GM23338 (cell line): Measurements from ENCODE around the gene UBAC2.

Source experiments
- CREB1 ChIP-seq: fragments of 250-450 bp; sonication (Bioruptor Pico); IDR thresholded peaks from 2 replicates; pipeline ENCODE4 v1.5.0; 2020; ENCODE audit warnings: low read depth, mild to moderate bottlenecking, moderate library complexity
- CTCF ChIP-seq, 2 experiments: fragments of 200-600 bp in 1 of 2; sonication (generic) in 1 of 2; conservative IDR thresholded peaks; 2 replicates each; pipeline versions ENCODE4 v1.5.1 to v1.6.1; 2016 to 2017; ENCODE audit warnings: antibody characterized with exemption in 2 of 2, low read depth in 2 of 2, mild to moderate bottlenecking in 2 of 2, moderate library complexity in 1 of 2
- ETS1 ChIP-seq: IDR thresholded peaks from 2 replicates; pipeline ENCODE4 v1.6.1; 2016; ENCODE audit warnings: antibody characterized with exemption
- EZH2 ChIP-seq: fragments of 200-600 bp; sonication (generic); IDR thresholded peaks from one replicate; pipeline ENCODE4 v1.8.0; 2017; ENCODE audit warnings: antibody characterized with exemption, mild to moderate bottlenecking, low read depth; ENCODE audit not compliant: unreplicated experiment
- EZH2phosphoT487 ChIP-seq: fragments of 200-600 bp; sonication (generic); IDR thresholded peaks from one replicate; pipeline ENCODE4 v1.8.1; 2018; ENCODE audit warnings: antibody characterized with exemption; ENCODE audit not compliant: unreplicated experiment
- POLR2AphosphoS5 ChIP-seq: IDR thresholded peaks from 2 replicates; pipeline ENCODE4 v1.6.1; 2016; ENCODE audit warnings: antibody characterized with exemption, low read depth
- REST ChIP-seq: IDR thresholded peaks from one replicate; pipeline ENCODE4 v1.6.1; 2018; ENCODE audit warnings: antibody characterized with exemption; ENCODE audit not compliant: unreplicated experiment
- STAT1 ChIP-seq: IDR thresholded peaks from one replicate; pipeline ENCODE4 v1.6.1; 2016; ENCODE audit warnings: antibody characterized with exemption; ENCODE audit not compliant: unreplicated experiment

- TF ChIP-seq CTCF (conservative IDR thresholded peaks at IDR 0.05; ENCODE audit: low read depth in 2 of 2) = no peak
- TF ChIP-seq POLR2AphosphoS5 = no peak
- no peak for TF ChIP-seq EZH2
- TF ChIP-seq EZH2phosphoT487 = no peak
- no peak for TF ChIP-seq REST
- TF ChIP-seq ETS1 = no peak
- no peak for TF ChIP-seq CREB1 (CRISPR knock-in tag)
- no peak for TF ChIP-seq STAT1
Measured at GRCh38 chr13:99255271-99255670, 54.6 kb downstream of the UBAC2 start.
